HG03097 (cell line): ENCODE data around the gene NLGN1.

ENCODE experiments used
- ATAC-seq: cut with Tn5 transposase; IDR thresholded peaks from one replicate; pipeline ENCODE4 v1.9.1; 2021; ENCODE audit not compliant: unreplicated experiment, low FRiP score

NLGN1 gene

DNA sequence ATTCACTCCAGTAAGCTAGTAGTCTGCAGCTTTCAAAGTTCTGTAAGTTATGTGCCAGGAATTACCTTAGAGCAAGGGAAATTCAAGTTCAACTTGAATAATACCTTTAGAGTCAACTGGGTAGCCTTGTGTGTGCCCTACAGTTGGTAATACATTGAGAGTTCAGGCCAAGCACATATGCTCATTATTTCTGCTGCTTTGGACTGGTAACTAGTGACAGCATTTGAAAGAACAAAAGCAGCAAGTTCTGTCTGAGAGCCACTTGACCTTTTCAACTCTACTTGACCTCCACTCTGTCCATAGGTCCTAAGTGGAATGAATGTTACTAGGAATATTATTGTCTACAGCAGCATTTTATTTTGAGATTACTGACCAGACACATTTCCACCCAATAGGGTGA is 723.5 kb downstream of the NLGN1 start:
- ATAC-seq: no peak

DNA sequence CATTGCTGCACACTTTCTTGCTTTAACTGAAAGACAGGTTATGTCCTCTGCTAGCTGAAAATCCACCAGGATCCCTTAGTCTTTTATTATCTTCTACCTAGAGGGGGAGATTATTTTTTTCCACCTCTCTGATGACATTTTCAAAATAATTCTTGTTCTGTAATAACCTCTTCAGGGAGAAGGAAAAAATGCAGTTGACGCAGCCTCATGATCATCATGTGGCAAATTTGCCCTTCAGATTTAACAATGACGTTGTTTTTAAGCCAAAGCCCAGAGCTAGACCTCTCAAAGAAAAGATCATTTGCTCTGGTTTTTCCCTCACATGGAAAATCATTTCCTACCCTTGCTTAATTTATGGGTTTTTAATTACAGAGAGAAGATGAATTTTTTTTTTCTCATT is 724.9 kb downstream of the NLGN1 start:
- ATAC-seq: no peak

DNA sequence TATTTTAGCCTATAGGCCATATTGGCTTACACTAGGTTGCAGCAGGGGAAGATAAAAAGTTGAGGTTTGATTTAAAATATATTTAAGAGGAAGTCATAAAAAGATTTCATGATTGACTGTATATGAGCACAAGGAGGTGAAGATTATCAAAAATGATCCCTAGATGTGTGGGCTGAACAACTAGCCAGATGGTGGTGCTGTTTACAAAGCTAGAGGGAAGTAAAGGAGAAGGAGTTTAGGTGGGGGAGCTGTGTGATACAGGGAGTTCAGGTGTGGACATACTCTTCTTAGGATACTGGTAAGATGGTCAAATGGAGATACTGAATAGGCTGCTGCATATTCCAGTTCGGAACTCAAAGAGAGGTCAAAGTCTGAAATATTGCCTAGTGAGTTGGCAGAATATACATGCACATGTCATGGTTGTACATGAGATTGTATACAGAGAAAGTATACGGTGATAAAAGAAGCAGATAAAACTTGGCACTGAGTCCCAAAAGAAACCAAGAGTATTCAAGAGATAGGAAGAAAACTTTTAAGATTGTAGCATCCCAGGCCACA is 727.8 kb downstream of the NLGN1 start:
- ATAC-seq: no peak

DNA sequence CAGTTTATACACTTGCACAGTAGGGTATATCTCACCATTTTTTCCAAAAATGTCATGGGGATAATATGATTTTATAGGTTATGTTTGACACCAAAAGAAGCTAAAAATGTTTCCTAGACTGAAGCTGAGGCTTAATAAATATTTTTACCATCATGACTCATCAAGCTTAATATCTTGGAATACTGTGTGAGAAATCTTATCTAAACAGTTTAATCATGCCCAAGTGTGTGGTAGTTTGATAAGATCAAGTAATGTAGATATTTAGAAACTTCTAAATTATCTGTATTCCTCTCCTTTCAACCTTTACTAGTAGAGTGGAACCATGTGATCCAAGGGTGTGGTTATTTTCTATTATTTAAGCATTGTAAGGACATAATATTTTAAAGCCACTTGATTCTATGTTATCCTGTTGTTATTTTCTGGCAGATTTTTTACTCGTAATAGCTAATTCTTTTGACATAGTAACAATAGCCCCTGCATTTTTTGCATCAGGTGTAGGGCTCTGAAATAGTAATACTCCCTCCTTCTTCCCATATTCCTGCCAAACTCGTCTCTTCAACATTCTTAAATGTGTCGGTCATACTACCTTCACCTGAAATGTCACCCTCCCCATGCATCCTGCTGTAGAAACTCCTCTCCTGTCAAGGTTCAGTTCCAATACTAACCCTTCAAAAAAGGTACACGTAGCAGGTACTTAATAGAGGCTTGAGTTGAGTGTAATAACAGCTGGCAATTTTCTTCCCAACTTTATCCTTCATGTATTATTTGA is 729.6 kb downstream of the NLGN1 start:
- no peak for ATAC-seq

DNA sequence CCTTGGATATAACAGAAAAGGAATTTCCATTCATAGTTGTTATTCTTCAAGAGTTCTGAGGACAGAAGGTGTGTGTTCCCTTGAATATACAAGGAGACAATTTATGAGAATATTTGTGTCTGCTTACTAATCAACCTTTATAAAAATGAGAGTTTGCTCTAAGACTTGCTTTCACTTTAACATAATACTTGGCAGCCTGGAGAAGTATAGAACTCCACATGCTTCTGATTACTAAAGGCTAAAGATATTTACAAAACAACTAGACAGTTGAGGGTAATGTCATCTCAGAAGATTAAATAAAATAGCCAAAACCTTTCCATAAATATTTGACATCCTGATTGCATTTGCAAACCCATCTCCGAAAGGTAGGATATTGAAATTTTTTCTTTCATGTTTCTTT is 734.5 kb downstream of the NLGN1 start:
- no peak for ATAC-seq

DNA sequence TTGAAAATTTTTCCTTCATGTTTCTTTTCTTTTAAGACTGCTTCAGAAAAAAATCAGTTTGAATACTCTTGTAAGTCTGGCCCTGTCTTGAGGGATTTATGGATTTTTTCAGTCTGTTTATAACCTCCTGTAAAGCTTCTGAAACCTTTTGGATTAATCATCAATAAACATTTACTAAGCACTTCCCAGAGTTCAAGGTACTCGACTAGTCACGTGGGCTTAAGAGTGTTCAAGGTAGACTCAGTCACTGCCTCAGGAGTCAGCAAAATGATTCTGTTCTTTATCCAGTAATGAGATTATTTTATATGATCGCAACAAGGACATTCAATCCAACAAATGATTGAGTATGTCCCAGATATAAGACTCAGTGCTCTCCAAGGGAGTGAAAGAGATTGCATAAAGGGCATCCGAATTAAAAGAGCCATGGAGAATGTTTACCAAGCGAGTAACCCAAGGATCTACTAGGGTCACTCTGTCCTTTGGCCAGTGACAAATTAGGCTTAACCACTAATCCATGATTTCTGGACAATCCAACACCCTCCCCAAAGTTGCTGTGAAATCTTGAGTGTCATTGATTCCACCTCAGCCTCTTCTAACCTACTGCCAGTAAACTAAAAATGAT is 735.0 kb downstream of the NLGN1 start:
- ATAC-seq: no peak

DNA sequence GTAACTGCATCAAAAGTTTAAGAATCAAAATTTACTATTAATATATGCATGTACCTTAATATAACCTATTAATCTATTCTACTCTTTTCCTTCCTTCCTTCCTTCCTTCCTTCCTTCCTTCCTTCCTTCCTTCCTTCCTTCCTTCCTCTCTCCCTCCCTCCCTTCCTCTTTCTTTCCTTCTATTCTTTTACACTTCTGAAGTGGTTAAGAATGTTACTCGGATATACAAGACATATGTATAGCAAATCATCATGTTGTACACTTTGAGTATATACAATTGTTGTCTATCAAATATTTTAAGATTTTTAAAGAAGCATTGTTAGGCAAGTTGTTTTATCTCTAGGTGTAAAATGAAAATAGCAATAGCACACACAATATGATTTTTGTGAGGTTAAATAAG is 748.5 kb downstream of the NLGN1 start:
- ATAC-seq: no peak

DNA sequence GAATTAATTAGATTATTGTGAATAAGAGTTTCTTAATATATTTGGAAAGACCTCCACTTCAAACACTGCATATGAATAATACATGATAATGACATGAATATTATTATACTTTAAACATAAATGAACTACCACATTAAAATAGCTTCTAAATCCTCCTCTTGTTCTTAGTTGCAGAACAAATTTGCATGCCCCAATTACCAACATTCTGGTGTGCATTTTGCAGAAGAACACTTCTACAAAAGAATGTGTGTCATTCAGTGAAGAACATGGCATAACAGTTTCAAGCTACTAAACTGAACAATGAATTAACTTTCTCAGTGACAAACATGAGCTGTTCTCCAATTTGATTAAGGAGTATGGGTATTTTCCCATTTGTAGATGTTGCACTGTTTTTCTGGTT is 750.3 kb downstream of the NLGN1 start:
- ATAC-seq: no peak

DNA sequence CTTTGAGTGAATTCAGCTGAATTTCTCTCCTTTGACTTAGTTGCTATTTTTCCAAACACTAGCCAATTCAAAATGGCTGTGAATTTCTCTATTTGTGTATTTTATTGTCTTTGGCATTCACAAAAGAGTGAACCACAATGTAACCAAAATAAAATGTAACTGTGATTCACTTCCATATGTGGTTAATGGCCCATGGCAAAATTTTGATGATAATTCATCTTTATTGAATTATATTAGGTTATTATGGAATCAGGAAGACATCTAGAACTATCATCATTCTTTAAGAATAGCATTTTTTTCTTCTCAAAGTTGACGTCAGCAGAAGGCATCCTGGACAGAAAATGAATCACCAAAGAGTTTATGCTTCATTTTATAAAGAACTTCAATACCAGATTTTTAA is 756.3 kb downstream of the NLGN1 start:
- no peak for ATAC-seq

DNA sequence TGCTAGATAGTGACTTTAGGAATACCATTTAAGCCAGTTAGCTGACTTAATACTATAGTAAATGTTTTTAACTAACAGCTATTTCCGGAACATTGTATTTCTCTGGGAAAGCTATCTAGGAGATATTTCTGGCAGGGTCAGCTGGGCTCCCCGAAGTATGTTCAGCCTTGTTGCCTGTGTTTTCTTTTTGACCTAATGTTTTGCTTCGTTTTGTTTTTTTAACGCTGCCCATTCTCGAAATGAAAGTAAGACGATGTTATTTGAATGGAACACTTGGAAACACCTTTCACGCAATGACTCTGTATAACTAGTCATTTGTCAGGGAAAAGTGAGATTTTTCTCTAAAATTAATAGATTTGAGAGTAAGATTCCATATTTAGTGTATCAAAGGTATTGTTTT is 758.7 kb downstream of the NLGN1 start:
- ATAC-seq: no peak

DNA sequence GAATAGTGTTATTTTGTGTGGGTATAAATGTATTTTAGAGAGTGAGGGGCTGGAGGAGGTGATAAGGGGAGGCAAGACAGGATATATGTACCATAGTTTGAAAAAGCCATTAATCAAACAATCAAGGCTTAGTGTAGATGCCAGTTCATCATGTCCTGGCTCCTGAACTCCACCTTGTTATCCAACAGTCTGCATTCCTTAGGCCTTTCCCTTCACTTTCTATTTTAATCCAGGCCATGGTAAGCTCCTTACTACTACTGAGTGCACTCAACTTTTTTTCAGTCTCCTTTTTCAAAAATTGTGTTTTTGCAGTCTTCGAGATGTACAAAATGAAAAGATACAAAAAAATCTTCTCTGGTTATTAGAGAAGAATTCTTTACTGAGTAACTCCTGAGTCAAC is 761.1 kb downstream of the NLGN1 start:
- ATAC-seq: no peak

DNA sequence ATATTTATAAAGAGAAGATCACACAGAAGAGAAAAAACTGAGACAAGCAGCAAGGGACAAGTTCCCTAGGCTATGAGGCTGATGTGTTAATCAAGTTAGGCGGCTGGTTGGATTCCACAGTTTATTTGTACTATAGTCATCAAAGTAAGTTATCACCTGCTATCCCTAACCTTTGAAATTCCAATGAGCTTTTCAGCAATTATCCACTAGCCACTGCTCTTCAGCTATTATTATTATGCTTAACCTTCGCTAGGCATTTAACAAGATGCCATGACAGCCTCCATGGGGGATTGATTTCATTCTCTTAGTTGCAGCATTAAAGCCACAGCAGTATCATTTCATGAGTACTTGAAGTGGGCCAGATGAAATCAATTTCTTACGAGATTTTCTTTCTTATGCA is 762.1 kb downstream of the NLGN1 start:
- no peak for ATAC-seq

DNA sequence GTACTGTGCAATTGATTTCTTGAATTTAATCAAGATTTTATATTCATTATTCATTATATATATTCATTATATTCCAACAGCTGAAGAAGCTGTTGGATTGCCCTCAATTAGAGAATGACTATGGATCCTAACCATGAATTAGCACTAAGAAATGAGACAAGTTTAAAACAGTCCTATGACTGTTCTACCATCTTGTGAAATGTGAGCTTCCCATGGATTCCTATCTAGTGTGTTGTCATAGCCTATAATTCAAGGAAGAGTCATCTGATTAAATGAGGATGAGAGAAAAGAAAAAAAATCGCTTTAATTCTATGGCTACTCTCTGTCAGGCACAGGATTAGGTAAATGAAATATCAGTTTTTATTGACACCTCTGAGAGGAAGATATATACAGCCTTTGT is 765.0 kb downstream of the NLGN1 start:
- ATAC-seq: no peak

DNA sequence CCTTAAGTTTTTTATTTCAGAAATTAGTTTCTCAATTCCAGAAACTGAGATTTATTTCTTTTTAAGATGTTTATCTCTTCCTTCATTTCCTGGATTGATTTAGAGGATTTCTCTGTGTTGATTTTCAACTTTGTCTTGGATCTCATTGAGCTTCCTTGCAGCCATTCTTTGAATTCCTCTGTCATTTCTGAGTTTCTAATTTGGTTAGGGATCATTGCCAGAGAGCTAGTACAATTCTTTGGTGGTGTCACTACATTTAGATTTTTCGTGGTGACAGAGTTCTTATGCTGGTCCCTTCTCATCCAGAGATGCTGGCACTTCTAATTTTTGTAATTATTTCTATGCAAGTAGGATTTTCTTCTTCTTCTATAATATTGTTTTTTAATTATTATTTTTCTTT is 770.5 kb downstream of the NLGN1 start:
- ATAC-seq: no peak

DNA sequence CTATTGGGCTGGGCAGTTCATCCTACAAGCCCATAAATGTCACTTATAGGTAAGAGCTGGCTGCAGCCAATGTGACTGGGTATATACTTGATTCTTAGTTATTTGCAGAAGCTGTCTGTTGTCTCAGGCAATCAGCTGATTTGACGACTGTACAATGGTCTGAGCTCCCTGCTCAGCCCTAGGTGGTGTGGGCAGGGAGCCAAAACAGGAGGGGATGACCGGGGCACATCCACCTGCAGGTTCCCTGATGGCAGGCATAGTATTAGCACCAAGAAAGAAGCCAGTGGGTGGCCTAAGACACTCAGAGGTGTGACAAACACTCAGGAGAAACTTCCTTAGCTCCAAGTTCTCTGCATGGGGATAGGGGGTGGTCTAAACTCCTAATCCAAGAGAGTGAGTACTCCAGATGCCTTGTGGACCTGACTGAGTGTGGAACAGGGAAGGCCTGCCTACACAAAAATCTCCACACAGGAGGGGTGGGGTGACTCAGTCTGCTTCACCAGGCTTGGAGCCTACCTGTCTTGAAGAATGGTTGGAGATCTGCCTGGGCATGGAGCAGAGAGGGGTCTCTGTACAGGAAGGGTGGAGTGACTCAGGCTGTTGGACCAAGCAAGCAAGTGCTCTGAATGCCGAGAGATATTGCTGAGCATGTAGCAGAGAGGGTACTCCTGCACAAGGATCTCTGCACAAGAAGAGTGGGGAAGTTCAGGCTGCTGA is 771.2 kb downstream of the NLGN1 start:
- ATAC-seq: no peak

DNA sequence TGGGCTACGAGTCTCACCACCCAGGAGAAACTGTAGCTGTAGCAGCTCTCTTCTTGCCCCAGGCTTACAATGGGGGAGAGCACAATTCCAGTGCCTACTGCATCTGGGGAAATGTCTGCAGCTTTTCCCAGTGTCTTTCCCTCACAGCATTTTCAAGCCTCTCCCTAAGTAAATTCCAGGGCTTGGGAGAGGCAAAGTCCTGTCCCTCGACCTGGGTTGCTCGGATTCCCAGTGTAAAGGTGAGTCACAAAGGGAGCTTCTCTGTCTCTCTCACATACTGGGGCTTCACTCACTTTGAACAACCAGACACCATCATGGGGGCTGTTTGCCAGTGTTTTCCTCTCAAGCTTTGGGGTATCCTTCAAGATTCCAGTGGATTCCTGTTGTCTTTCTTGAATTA is 772.2 kb downstream of the NLGN1 start:
- no peak for ATAC-seq

DNA sequence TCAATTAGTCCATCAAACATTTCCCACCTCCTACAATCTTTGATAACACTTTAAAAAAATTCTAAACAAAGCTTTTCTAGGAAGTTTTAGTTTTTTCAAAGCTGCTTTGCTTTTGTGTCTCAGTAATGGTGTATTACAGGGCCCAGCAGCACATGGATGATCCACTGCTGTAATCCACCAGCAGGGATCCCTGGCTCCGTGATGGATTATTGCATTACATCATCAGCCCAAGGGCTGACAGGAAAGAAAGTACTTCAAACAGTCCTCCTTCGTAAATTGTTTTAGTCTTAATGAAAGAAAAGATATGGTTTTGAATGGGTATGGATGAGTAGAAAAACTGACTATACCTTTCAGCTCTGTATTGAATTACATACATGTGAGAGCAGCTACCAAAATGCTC is 772.7 kb downstream of the NLGN1 start:
- no peak for ATAC-seq

DNA sequence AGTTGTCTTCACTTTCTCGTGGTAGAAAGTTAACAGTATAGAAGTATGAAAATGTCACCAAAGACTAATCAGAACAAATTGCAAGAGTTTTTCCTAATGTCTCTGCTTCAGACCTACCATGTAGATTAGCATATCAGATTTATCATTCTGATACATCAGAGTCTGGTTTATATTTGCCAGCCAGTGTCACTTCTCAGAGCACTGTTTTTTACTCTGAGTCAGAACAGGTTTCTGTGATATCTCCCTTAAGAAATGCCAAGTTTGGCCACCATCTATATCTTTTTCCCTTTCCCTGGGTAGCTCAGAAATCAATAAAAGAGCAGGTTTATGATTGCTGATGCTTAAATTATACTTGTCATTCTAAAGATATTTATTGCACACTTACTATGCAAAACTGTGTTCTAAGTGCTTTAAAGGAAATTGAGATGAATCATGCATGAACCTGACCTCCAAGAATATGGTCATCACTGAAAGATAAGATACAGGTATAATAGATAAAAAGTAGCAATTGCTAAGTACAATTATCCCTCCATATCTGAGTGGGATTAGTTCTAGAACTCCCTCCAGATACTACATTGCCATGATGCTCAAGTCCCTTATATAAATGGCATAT is 788.9 kb downstream of the NLGN1 start:
- ATAC-seq: no peak

DNA sequence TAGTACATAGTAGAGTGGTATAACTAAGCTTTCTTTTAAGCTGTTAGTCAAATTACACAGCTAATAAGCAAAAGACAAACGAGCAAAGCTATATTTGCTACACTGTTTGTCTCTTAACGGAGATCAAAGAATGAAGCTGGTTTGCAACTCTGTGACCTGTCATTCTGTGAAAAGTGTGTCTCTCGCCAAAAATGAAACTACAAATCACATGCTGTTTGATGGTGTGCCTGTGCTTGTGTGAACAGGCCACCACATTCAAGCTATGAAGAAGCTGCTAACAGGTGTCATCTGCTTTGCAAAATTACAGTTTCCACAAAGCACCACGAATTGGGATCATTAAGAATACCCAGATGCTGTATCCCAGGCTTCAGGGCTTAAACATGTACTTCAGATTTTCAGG is 793.8 kb downstream of the NLGN1 start:
- ATAC-seq: peak; percentile 52

DNA sequence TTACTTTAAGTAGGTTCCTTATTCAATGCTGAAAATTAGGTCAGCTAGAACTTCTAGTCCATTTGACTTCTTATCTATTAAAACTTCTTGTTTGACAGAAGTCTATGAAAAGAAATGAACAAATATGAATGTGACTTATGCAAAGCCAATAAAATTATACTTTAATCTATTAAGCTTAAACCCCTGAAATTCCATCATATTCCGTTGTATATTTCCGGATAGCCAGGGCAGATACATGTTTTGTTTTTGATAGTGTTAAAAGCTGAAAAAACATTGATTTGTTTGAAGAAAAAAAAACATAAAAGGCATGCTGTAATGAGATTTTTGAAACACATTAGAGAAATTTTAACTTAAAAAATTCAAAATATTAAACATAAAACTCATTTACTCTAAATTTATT is 794.4 kb downstream of the NLGN1 start:
- no peak for ATAC-seq

DNA sequence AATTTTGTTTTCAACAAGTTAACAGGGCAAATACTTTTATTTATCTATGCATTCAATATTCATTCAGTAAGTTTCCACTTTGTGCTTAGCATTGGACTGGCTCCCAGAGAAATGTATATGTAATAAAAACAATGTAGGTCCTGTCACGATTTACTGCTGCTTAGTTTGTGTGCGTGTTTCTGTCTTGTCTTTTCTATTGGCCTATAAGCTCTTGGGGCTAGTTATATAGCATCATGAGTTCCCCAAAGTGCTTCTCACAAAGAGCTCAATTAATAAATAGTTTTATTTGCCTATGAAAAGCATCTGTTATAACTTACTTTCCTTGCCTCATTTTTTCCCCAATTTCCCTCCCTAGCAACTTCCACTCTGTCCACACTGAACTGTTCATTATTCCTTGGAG is 794.9 kb downstream of the NLGN1 start:
- ATAC-seq: no peak
